ENCODE results near the gene KBTBD12.

KBTBD12 gene

GRCh38 chr3:127953091-127954035 is 38.3 kb downstream of the KBTBD12 start:
- no peak for DNase-seq (ENCODE audit: low read depth in 2 of 2)

GRCh38 chr3:127954640-127955039 is 39.6 kb downstream of the KBTBD12 start:
- DNase-seq (ENCODE audit: low read depth in 2 of 2), result no peak

DNA sequence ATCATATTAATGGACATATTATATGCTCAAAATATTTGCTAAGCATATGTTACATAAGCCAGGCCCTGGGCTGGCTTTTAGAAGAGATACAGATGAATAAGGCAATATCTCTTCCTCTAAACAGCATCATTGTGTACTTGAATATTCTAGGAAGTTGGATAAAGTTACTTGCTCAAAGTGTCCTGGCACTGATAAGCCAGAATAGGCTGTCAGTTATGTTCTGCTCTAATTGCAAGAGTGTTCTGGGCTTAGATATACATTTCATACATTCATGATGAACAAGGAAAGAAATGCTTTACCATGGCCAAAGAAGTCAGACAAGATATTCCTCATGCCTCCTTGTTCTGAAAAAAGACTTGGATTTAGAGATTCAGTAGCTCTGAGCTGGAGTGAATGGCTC is 40.7 kb downstream of the KBTBD12 start:
- no peak for DNase-seq (ENCODE audit: low read depth in 2 of 2)

DNA sequence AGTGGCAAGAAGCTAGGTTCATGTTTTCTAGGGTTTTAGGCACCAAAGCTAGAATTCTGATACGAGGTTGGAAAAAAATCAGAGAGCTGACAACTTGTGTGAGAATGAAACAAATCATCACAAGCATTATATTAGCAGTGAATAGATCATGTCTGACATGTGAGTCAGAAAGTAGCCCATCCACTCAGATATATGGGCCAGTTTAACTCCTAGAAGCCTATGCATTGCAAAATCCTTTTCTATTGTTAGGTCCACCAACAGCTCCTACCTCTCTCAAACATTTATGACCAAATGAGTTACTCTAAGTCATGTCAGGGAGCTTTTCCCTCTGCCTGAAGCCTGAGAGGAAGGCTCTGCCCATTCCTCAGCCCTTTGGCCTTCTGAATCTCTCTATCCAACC is 44.0 kb downstream of the KBTBD12 start:
- DNase-seq (ENCODE audit: low read depth in 2 of 2), result no peak

GRCh38 chr3:127959873-127960272 is 44.8 kb downstream of the KBTBD12 start:
- no peak for DNase-seq (ENCODE audit: low read depth in 2 of 2)

DNA sequence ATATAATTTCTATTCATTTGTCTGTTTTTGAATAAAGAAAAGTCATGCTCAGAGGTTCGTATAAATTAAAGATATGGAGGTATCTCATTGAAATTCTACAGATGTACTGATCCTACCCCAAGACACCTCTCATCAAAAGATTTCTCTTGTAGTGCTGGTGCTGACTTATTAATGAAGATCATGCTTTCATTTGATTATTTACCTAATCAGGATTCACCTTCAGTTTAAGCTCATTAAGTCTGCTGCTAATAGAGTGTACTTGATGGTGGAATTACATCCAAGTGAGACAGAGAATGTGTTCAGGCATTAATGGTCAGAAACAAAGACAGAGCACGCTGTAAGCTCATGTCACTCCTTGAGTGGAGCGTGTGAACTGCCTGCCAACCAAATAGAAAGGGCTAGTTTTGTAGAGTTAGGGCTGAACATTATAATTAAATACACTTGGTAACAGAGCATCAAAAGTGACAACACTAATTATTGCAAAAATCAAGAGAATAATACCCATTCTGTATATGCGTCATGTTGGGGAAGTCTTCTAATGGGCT is 45.5 kb downstream of the KBTBD12 start:
- no peak for DNase-seq (ENCODE audit: low read depth in 2 of 2)

DNA sequence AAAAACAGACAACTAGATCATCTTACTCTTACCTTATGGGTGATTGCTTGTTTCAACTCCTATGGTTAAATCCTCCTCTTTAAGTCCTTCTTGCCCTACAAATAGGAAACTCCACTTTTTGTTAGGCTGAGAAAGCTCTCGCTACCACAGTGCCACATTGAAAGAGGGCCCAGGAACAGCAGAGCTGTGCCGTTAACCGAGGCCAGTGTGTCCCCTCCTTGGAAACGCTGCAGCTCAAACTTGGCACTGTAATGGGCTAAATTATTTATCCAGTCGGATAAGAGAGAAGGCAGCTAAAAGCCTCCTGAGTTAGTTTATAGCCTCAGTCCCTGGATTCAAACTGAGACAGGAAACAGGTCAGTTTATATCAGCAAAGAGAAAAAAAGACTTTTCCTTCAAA is 46.1 kb downstream of the KBTBD12 start:
- DNase-seq (ENCODE audit: low read depth in 2 of 2), result no peak

- no peak for DNase-seq (ENCODE audit: low read depth in 2 of 2)
Observed at GRCh38 chr3:127961963-127962362, 46.9 kb downstream of the KBTBD12 start.

DNA sequence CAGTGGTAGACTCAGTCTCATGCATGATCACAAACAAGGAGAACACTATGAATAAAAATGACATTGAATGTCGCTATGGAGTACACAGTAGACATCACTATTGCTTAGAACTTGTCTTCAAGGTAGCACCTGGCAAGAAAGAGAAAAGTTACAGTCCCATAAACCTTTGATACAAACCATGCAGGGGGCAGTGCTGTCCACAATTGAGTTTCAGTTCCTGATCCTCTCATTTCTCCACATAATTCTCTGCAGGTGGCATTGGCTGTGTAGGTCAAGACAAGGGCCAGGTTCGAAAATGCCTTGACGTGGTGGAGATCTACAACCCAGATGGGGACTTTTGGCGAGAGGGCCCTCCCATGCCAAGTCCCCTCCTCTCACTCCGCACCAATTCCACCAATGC is 47.9 kb downstream of the KBTBD12 start:
- DNase-seq (ENCODE audit: low read depth in 2 of 2), result no peak

DNA sequence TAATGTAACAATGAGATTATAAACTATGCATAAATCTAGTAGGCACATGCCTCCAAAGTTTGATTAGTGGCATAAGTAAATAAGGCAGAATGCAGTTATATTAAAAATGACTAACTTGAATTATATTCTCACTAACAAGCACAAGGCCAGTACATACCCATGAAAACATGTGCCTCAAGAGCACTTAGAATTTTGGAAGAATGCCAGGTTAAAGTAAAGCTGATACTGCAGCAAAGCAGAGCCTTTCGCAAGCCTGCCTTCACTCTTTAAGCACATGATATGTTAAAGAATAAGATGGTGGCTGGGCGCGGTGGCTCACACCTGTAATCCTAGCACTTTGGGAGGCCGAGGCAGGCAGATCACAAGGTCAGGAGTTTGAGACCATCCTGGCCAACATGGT is 49.0 kb downstream of the KBTBD12 start:
- DNase-seq (ENCODE audit: low read depth in 2 of 2), result no peak

DNA sequence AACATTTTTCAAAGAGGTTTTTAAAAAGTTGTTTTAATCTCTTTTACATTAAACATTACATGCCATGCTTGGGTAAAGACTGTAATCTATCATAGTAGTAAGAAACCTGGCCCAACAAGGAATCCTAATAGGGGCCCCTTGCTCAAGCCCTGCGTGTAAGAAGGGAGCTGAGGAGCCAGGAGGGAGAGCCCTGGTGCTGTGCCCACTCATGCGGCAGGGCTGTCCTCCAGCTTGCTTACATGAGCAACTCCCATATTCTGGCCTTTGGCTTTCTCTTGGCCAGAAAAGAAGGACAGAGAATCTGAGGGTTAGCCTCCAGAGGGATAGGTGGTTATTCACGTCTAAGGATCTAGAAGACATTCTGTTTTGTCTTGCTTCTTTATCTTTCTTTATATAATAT is 49.8 kb downstream of the KBTBD12 start:
- no peak for DNase-seq (ENCODE audit: low read depth in 2 of 2)

- DNase-seq (ENCODE audit: low read depth in 2 of 2), result no peak
Observed at GRCh38 chr3:127967316-127967715, 52.3 kb downstream of the KBTBD12 start.

GRCh38 chr3:127970966-127971592 is 56.0 kb downstream of the KBTBD12 start:
- no peak for DNase-seq (ENCODE audit: low read depth in 2 of 2)

DNA sequence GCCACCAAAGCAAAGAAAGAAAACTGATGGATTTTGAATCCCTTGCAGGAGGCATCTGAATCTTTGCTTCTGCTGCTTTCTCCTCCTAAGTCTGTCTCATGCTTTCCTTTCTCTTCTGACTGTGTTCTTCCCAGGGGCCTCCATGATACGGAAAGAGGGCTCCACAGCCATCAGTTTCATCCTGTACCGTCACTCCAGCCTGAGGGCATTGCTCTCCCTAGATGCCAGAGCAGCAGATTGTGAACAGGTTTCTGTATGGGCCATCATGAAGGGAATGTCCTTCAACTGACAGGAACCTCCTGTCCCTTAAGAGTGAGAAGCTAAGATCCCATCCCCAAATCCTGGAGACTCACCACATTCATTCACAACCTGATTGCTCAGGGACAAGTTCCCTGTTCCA is 59.2 kb downstream of the KBTBD12 start:
- DNase-seq (ENCODE audit: low read depth in 2 of 2), result no peak

- no peak for DNase-seq (ENCODE audit: low read depth in 2 of 2)
Observed at GRCh38 chr3:127975153-127976029, 60.4 kb downstream of the KBTBD12 start.

GRCh38 chr3:127978636-127979035 is 63.6 kb downstream of the KBTBD12 start:
- no peak for DNase-seq (ENCODE audit: low read depth in 2 of 2)

DNA sequence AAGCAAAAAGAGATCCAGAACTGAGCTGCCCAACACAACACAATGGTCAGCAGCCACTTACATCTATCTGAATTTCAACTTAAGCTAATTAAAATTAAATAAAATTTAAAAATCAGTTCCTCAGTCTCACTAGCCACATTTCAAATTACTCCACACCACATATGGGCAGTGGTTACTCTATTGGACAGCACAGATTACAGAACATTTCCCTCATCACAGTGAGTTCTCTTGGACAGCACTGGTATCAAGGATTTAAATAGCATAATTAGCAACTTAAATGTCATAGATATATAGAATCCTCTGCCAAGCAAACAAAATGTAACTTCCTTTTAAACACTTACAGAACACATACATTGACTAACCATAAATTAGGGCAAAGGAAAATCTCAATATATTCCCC is 64.4 kb downstream of the KBTBD12 start:
- DNase-seq (ENCODE audit: low read depth in 2 of 2), result no peak

GRCh38 chr3:127981097-127981496 is 66.1 kb downstream of the KBTBD12 start:
- DNase-seq (ENCODE audit: low read depth in 2 of 2), result no peak

DNA sequence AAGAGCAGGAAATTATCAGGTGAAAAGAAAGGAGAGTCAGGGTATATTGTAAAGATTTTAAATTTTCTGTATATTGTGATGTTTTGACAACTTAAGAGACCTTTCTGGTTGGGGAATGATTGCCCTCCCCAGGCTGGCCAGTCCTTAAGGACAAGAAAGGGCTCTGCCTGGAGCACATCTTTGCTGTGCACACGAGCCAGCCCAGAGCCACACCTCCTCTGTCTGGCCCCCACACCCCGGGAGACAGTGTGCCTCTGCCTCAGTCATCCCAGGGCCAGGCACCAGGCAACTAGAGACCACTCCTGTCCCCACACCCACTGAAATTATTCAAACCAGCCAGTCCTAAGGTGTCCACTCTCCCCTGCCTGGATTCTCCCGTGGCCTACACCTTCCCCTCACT is 67.1 kb downstream of the KBTBD12 start:
- DNase-seq (ENCODE audit: low read depth in 2 of 2), result no peak

DNA sequence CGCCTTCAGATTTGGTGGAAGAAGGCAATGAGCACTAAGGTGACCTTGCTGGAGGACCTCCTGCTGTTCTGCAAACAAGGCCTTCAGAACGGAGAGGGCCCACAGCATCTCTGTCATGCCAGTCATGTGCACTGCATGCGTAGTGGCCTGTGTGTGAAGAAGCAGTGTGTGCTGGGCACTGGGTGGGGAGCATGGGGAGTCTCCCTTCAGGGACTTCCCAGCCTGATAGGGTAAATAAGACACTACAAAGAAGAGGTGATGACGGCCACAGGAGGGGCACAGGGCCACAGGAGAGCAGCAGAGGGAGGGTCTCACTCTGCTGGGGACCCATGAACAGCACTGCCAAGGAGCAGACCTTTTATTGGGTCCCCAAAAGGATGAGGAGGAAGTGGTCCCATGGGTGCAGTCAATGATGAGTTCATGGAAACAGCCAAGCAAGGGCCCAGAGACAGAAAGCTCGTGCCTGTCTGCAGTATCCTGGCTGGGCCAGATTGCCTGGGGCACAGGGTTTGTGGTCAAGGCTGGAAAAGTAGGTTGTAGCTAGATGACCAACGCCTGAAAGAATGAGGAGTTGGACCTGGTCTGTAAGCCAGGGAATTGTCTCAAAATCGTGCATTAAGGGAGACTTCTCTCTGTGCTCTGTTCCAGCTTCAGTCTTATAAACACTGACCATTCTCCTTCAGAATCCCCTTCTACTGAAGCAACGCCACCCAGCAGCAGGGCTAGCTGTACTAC is 69.4 kb downstream of the KBTBD12 start:
- DNase-seq (ENCODE audit: low read depth in 2 of 2), result no peak

DNA sequence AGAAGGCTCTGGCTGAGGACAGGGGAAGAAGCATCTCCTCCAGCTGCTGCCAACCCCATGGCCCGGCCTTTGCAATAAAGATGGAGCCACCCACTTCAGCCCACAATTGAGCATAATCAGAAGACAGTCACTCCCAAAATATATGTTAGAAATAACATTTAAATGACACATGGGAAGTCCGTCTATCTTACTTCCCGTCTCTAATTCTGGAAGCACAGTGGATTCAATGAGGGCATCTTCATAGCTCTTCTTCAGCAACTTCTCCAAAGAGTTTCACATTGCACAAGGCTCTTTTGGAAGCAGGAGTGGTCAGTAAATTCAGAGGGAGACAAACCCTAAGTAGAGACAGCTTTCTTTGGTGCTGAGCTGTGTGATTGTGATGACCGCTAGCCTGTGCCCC is 70.2 kb downstream of the KBTBD12 start:
- no peak for DNase-seq (ENCODE audit: low read depth in 2 of 2)
